C4-2B (cell line): ENCODE measurements around the gene STH.

Experiments
- H3K27ac ChIP-seq: fragments of 450-650 bp; 2 replicates; pipeline ENCODE4 v1.5.1; 2017
- ZFX ChIP-seq: fragments of 450-650 bp; IDR thresholded peaks from 2 replicates; pipeline ENCODE4 v1.6.1; 2017
- TF ChIP-seq, protein P1 (sequence below): fragments of 450-650 bp; conservative IDR thresholded peaks from 2 replicates; pipeline ENCODE4 v1.5.1; 2017; ENCODE audit warnings: mild to moderate bottlenecking

STH gene

DNA sequence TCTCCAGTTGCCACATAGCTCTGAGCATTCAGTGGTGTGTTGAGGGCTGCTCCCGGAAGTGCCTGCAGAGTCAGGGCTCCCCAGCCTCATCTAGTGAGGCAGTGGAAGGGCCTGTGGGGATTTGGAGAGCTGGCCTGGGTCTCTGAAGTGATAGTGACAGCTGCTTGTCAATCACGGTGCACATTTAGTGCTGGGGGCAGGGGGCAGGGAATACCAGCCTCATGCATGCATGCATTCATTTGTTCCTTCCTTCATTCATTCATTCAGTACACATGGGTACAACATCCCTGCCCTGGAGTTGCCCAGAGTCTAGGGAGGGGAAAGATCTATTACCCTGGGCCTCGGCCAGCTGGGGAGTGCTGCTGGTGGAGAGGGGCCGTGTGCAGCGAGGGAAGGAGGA, 11.3 kb upstream of the STH start:
- no peak overlapping the region for H3K27ac ChIP-seq
- TF ChIP-seq, protein P1, sequence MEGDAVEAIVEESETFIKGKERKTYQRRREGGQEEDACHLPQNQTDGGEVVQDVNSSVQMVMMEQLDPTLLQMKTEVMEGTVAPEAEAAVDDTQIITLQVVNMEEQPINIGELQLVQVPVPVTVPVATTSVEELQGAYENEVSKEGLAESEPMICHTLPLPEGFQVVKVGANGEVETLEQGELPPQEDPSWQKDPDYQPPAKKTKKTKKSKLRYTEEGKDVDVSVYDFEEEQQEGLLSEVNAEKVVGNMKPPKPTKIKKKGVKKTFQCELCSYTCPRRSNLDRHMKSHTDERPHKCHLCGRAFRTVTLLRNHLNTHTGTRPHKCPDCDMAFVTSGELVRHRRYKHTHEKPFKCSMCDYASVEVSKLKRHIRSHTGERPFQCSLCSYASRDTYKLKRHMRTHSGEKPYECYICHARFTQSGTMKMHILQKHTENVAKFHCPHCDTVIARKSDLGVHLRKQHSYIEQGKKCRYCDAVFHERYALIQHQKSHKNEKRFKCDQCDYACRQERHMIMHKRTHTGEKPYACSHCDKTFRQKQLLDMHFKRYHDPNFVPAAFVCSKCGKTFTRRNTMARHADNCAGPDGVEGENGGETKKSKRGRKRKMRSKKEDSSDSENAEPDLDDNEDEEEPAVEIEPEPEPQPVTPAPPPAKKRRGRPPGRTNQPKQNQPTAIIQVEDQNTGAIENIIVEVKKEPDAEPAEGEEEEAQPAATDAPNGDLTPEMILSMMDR, result no peak
- TF ChIP-seq ZFX, result no peak

DNA sequence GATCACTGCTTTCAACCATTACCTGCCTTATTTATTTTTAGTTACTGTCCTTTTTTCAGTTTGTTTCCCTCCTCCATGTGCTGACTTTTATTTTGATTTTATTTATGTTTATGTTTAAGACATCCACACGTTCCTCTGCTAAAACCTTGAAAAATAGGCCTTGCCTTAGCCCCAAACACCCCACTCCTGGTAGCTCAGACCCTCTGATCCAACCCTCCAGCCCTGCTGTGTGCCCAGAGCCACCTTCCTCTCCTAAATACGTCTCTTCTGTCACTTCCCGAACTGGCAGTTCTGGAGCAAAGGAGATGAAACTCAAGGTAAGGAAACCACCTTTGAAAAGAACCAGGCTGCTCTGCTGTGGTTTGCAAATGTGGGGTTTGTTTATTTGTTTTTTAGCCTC, 9.3 kb upstream of the STH start:
- H3K27ac ChIP-seq, result no peak overlapping the region
- TF ChIP-seq, protein P1, result no peak
- no peak for TF ChIP-seq ZFX

DNA sequence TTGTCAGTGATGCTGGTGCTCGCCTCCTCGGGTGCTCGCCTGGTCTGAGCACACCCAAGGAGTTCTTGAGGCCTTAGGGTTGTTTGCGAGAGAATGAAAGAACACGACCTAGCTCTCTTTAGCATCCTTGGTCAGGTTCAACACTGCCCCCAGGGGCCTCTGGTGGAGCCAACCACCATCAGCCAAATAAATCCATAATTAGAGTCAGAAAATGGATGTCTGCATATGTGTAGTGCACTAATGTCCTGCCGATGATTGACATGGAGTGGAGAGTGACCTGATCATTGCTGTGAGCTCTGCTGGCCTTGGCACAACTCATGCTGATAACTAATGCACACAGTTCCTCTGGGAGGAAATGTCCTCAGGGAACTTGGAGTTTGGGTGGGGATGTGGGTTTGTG, 8.2 kb upstream of the STH start:
- no peak overlapping the region for H3K27ac ChIP-seq
- no peak for TF ChIP-seq ZFX
- TF ChIP-seq, protein P1, result no peak

DNA sequence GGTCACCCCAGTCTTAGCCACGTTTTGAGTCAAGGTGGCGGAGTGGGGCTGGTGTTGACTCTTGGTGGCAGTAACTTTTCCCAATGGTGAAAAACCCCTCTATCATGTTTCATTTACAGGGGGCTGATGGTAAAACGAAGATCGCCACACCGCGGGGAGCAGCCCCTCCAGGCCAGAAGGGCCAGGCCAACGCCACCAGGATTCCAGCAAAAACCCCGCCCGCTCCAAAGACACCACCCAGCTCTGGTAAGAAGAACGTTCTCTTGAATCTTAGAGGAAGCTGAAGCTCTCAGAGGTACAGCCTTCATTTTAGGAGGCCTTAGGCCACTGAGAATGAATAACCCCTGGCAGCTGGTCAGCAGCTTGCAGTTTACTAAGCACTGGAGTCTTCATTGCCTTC, 7.7 kb upstream of the STH start:
- no peak overlapping the region for H3K27ac ChIP-seq
- TF ChIP-seq, protein P1, result no peak
- no peak for TF ChIP-seq ZFX

DNA sequence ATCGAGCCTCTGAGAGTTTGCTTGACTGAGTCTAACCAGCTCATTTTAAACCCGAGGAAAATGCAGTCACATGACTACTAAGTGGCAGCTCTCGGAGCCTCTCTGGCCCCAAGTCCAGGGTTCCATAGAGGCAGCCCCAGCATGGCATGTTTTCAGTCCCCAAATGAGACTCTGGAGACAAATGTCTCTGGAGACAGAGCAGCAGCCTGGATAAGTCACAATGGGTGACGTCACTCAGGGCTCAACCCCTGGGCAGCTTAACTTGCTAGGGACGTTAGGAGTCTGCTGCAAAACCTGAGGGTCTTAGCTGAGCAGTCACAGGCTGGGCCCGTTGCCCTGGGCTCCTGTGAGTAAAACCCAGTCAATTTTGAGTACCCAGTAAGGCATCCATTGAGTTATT, 6.9 kb upstream of the STH start:
- TF ChIP-seq, protein P1, result no peak
- TF ChIP-seq ZFX, result no peak
- H3K27ac ChIP-seq, result no peak overlapping the region

DNA sequence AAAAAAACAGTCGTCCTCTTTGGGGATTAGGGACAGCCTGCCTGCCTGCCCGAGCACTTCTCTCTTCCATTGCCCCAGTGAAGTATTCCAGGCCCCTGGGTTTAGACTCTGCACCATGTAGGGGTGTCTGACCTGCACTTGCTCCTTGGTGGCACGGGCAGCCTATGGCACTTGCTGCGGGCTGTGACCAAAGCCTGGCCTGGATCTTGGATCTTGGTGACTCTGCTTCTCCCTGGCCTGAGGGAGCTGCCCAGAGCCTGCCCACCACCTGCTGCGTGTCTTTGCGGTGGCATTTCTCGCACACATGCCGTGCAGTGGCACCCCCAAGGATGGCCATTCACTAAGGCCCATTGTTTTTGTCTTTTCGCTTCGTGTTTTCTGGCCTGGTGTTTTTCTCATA, 6.1 kb upstream of the STH start:
- H3K27ac ChIP-seq, result no peak overlapping the region
- TF ChIP-seq, protein P1, result no peak
- TF ChIP-seq ZFX, result no peak

DNA sequence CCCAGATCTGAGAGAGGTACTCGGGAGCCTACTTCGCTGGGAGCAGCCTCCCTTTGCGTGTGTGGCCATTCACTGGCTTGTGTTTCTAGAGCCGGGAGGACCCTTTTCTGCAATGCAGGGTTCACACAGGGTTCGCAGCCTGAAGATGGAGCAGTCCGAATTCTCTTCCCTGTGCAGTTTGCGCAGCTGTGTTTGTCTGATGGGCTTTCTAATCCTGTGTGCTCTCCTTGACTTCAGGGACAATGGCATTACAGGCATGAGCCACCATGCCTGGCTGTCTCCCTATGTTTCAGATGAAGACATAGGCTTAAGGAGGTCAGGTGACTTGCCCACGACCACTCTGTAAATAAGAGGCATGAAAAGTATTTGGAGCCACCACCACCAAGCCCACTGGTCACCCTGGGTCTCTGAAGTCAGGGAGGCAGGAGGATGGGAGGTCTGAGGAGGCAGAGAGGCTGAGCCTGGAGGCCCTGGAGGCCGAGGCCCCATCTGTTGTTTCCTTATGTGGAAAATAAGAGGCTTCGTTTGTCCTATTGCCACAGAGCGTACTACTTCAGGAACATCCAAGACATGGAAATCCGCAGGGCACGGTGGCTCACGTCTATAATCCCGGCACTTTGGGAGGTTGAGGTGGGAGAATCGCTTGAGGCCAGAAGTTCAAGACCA, 5.0 kb upstream of the STH start:
- H3K27ac ChIP-seq, result no peak overlapping the region
- TF ChIP-seq, protein P1, result no peak
- no peak for TF ChIP-seq ZFX
